ENCODE measurements around the gene STAT5A. TPM values are rescaled to one million over a fixed set of nuclear protein-coding genes. Genes with fewer than 3 reads are reported as not detected.

STAT5A gene
- total RNA-seq, 1 experiment from 2014 or later: 6.4 TPM

DNA sequence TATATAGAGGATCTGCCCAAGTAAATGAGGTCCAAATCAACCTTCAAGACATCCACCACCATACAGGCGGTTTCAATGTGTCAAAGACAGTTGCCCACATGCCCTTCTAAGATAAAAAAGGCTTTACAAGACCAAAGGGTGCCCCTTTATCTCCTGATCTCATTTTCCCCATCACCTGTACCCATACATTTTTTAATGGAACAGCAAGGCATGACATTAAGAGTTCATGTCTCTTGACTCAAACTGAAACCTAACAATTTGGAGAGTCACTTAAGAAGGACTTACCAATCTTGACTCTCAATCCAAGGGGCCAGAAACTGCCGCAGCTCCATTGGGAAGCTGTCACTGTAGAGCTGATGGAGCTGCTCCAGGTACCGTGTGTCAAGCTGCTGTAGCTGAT is 59.8 kb downstream of the STAT5A start:
- H3K9me3 ChIP-seq (ENCODE audit: control insufficient read depth, low read depth, low read length): no peaks in the 10 kb centered on the region
- H2BK120ac ChIP-seq (ENCODE audit: low read depth, low read length, poor library complexity, severe bottlenecking): no peak overlapping the region
- WGBS (ENCODE audit: extremely low coverage, insufficient read length, low lambda C conversion rate): no CpG with 5 or more reads among the region's 3 CpGs
- H2AFZ ChIP-seq (ENCODE audit: low read length): no peak overlapping the region
- H3K79me2 ChIP-seq (ENCODE audit: insufficient read depth, low read length): no peaks in the 10 kb centered on the region; the same call in 1 of the 2 replicates
- H4K8ac ChIP-seq (replicated peaks; ENCODE audit: insufficient read length, low read depth, low read length): no peak overlapping the region
- no peaks in the 10 kb centered on the region for H3K27me3 ChIP-seq (ENCODE audit: insufficient read depth, low read length)
- no peak overlapping the region for H4K91ac ChIP-seq (ENCODE audit: insufficient read length, low read depth, low read length)
- no peaks in the 10 kb centered on the region for H3K9me3 Mint-ChIP-seq
- no peak overlapping the region for H3K18ac ChIP-seq (ENCODE audit: insufficient read length, low read depth, low read length)
- no peaks in the 10 kb centered on the region for H3K79me1 ChIP-seq (ENCODE audit: insufficient read depth, low read depth, low read length, poor library complexity, severe bottlenecking)
- H2BK20ac ChIP-seq (ENCODE audit: low read depth, low read length, poor library complexity, severe bottlenecking): no peak overlapping the region
- no peak overlapping the region for H3K14ac ChIP-seq (ENCODE audit: insufficient read depth, low read length)
- DNase-seq: no peak
- no peak overlapping the region for H2AK5ac ChIP-seq (ENCODE audit: insufficient read length, low read length)
- H3K4ac ChIP-seq (ENCODE audit: low read depth, low read length): no peak overlapping the region
- H3K27me3 Mint-ChIP-seq (ENCODE audit: low read depth): no peaks in the 10 kb centered on the region
- H2BK15ac ChIP-seq (ENCODE audit: low read depth, low read length): no peak overlapping the region
- no peak overlapping the region for H3T11ph ChIP-seq (ENCODE audit: low read length)
- H3K4me3 Mint-ChIP-seq: no peak overlapping the region
- H3K56ac ChIP-seq (ENCODE audit: insufficient read length, low read depth, low read length): no peak overlapping the region
- H3K36me3 Mint-ChIP-seq (ENCODE audit: insufficient read depth in 1 of 3, low read depth in 3 of 3): peaks cover 18 to 47% (median 43%) of the 10 kb centered on the region in 3 experiments; a peak in 6 of 7 replicates
- peaks cover 2% of the 10 kb centered on the region for H3K4me1 ChIP-seq (ENCODE audit: insufficient read depth, low read length)
- H3K23me2 ChIP-seq (ENCODE audit: insufficient read length, low read depth, low read length, poor library complexity, severe bottlenecking): no peaks in the 10 kb centered on the region
- H3K23ac ChIP-seq (ENCODE audit: insufficient read length, low read depth, low read length): no peak overlapping the region
- H4K20me1 ChIP-seq (ENCODE audit: control insufficient read depth, insufficient read depth, insufficient read length): no peaks in the 10 kb centered on the region
- no peak overlapping the region for H3K4me2 ChIP-seq (ENCODE audit: insufficient read depth, insufficient read length, low read length)
- peaks cover 19 to 38% of the 10 kb centered on the region in 2 experiments for H3K4me1 Mint-ChIP-seq
- H2BK12ac ChIP-seq (ENCODE audit: insufficient read length, low read depth, low read length): no peak overlapping the region
- no peak for TF ChIP-seq CTCF (conservative IDR thresholded peaks at IDR 0.05)
- peak overlapping the region in 1 of 3 experiments; percentile 33; a peak in 2 of 7 replicates for H3K27ac Mint-ChIP-seq
- H4K5ac ChIP-seq (ENCODE audit: insufficient read length, low read depth, low read length): no peak overlapping the region
- no peak overlapping the region for H2BK5ac ChIP-seq (ENCODE audit: insufficient read length, low read length)
- H3K9ac ChIP-seq (ENCODE audit: extremely low read depth, insufficient read length, low read length): no peak overlapping the region
- H3K27ac ChIP-seq (ENCODE audit: insufficient read length, low read depth, low read length): no peak overlapping the region
